ENCODE measurements around the gene CTSF. TPM values are rescaled to one million over a fixed set of nuclear protein-coding genes. Genes with fewer than 3 reads are reported as not detected.
"Not testable (repeated sequence)": the region's sequence is repeated elsewhere in the genome, so short reads cannot be mapped to it uniquely, and the experiment has no call there.

Gene CTSF
- total RNA-seq, 1 experiment from 2014 or later: 0.34 TPM

GRCh38 chr11:66582565-66583147 is 14.2 kb upstream of the CTSF start:
- H3K27ac ChIP-seq (ENCODE audit: low read depth, low read length); CTCF ChIA-PET; intact Hi-C loops (cut with micrococcal nuclease); H3K36me3 ChIP-seq (ENCODE audit: control insufficient read depth in 1 of 2, insufficient read depth in 2 of 2, low read length in 2 of 2); H3K4me3 ChIP-seq (replicated peaks in 1 of 2; ENCODE audit: low read depth in 1 of 2, low read length in 2 of 2); BruUV-seq (replicated peaks); H3K4me1 ChIP-seq (ENCODE audit: control insufficient read depth in 1 of 2, insufficient read depth in 2 of 2, low read length in 2 of 2); H3K4me2 ChIP-seq (ENCODE audit: low read length); H3K9me2 ChIP-seq (ENCODE audit: insufficient read depth); ATAC-seq; H3K9me3 ChIP-seq (ENCODE audit: control insufficient read depth in 1 of 2, insufficient read depth in 1 of 2, low read depth in 1 of 2, low read length in 2 of 2); H4K20me1 ChIP-seq (ENCODE audit: insufficient read depth); RAD21 ChIA-PET (ENCODE audit: low non-redundant PET in 1 of 2, low total read pairs in 2 of 2, uncharacterized antibody in 2 of 2, unreplicated experiment in 2 of 2); DNase-seq (ENCODE audit: low read depth, low spot score); H3K27me3 ChIP-seq (ENCODE audit: insufficient read depth, low read length); POLR2A ChIA-PET; H2AFZ ChIP-seq (ENCODE audit: low read depth, low read length, poor library complexity, severe bottlenecking); H3K79me2 ChIP-seq (ENCODE audit: insufficient read depth, low read length); H3K9ac ChIP-seq (ENCODE audit: low read length): not testable (repeated sequence)
- peak; percentile 38; the same call in 1 of the 2 replicates for TF ChIP-seq CBX3 (IDR thresholded peaks at IDR 0.05; ENCODE audit: low read depth)

GRCh38 chr11:66581261-66581660 is 12.9 kb upstream of the CTSF start:
- intact Hi-C loops (cut with micrococcal nuclease): no loop called here
- H3K36me3 ChIP-seq (ENCODE audit: control insufficient read depth in 1 of 2, insufficient read depth in 2 of 2, low read length in 2 of 2): no peaks in the 10 kb centered on the region
- no peak for ATAC-seq
- H3K4me3 ChIP-seq (replicated peaks in 1 of 2; ENCODE audit: low read depth in 1 of 2, low read length in 2 of 2): no peak overlapping the region
- POLR2A ChIA-PET: no interaction called here
- no peaks in the 10 kb centered on the region for H3K79me2 ChIP-seq (ENCODE audit: insufficient read depth, low read length)
- H3K9me3 ChIP-seq (ENCODE audit: control insufficient read depth in 1 of 2, insufficient read depth in 1 of 2, low read depth in 1 of 2, low read length in 2 of 2): 0 out of 4 replicates have a peak, but pooled peaks cover 0 to 3% of the 10 kb centered on the region in 2 experiments
- DNase-seq (ENCODE audit: low read depth, low spot score): no peak
- RAD21 ChIA-PET (ENCODE audit: low non-redundant PET in 1 of 2, low total read pairs in 2 of 2, uncharacterized antibody in 2 of 2, unreplicated experiment in 2 of 2): no interaction called here
- H3K27me3 ChIP-seq (ENCODE audit: insufficient read depth, low read length): no peaks in the 10 kb centered on the region
- no peaks in the 10 kb centered on the region for H3K9me2 ChIP-seq (ENCODE audit: insufficient read depth)
- BruUV-seq (replicated peaks): no TSS peak
- H2AFZ ChIP-seq (ENCODE audit: low read depth, low read length, poor library complexity, severe bottlenecking): no peak overlapping the region
- CTCF ChIA-PET: no interaction called here
- H4K20me1 ChIP-seq (ENCODE audit: insufficient read depth): no peaks in the 10 kb centered on the region
- TF ChIP-seq SRF (IDR thresholded peaks at IDR 0.05; ENCODE audit: low read depth) (no peak), FOSL1 (IDR thresholded peaks at IDR 0.05; ENCODE audit: low read depth) (no peak), EZH2phosphoT487 (IDR thresholded peaks at IDR 0.05; ENCODE audit: borderline replicate concordance) (no peak), SIN3A (IDR thresholded peaks at IDR 0.05; ENCODE audit: low read depth) (no peak)
- TF ChIP-seq, protein P1, sequence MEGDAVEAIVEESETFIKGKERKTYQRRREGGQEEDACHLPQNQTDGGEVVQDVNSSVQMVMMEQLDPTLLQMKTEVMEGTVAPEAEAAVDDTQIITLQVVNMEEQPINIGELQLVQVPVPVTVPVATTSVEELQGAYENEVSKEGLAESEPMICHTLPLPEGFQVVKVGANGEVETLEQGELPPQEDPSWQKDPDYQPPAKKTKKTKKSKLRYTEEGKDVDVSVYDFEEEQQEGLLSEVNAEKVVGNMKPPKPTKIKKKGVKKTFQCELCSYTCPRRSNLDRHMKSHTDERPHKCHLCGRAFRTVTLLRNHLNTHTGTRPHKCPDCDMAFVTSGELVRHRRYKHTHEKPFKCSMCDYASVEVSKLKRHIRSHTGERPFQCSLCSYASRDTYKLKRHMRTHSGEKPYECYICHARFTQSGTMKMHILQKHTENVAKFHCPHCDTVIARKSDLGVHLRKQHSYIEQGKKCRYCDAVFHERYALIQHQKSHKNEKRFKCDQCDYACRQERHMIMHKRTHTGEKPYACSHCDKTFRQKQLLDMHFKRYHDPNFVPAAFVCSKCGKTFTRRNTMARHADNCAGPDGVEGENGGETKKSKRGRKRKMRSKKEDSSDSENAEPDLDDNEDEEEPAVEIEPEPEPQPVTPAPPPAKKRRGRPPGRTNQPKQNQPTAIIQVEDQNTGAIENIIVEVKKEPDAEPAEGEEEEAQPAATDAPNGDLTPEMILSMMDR (IDR thresholded peaks at IDR 0.05 in 2 of 3, conservative IDR thresholded peaks at IDR 0.05 in 1 of 3; ENCODE audit: borderline replicate concordance in 1 of 3, insufficient read depth in 1 of 3, low read depth in 2 of 3, low read length in 2 of 3): no peak
- no peak overlapping the region for H3K9ac ChIP-seq (ENCODE audit: low read length)
- no peak overlapping the region for H3K27ac ChIP-seq (ENCODE audit: low read depth, low read length)
- 0 out of 4 replicates have a peak, but pooled peaks cover 0 to 3% of the 10 kb centered on the region in 2 experiments for H3K4me1 ChIP-seq (ENCODE audit: control insufficient read depth in 1 of 2, insufficient read depth in 2 of 2, low read length in 2 of 2)
- H3K4me2 ChIP-seq (ENCODE audit: low read length): no peak overlapping the region

All from HCT116 (cell line).